SK-N-MC (cell line): ENCODE measurements around the gene TRPC5OS.

Experiments
- DNase-seq: peaks from one replicate; pipeline ENCODE4 v3.0.0-alpha.2; 2011; ENCODE audit warnings: low read depth, low spot score
- H3K27ac ChIP-seq: fragments of 200-600 bp; sonication (generic); 2 replicates; pipeline ENCODE4 v1.5.1; 2016; ENCODE audit warnings: mixed run types
- H3K36me3 ChIP-seq: fragments of 200-600 bp; sonication (generic); 2 replicates; pipeline ENCODE4 v1.6.1; 2017; ENCODE audit warnings: antibody characterized with exemption, low read length, mixed read lengths; ENCODE audit not compliant: insufficient read depth
- H3K4me3 ChIP-seq: fragments of 200-600 bp; sonication (generic); 2 replicates; pipeline ENCODE4 v1.5.1; 2016
- H3K9ac ChIP-seq: fragments of 200-600 bp; sonication (generic); 2 replicates; pipeline ENCODE4 v1.8.0; 2017; ENCODE audit warnings: mixed run types, mixed read lengths; ENCODE audit not compliant: insufficient read length
- H3K9me3 ChIP-seq: fragments of 200-600 bp; sonication (generic); 2 replicates; pipeline ENCODE4 v1.6.1; 2017; ENCODE audit warnings: low read depth, mild to moderate bottlenecking, antibody characterized with exemption, low read length, moderate library complexity, mixed read lengths
- EZH2 ChIP-seq: fragments of 200-600 bp; sonication (generic); IDR thresholded peaks from one replicate; pipeline ENCODE4 v1.6.1; 2017; ENCODE audit warnings: antibody characterized with exemption
- FOXP2 ChIP-seq: optimal IDR thresholded peaks from 2 replicates; pipeline ENCODE3; 2011; ENCODE audit warnings: mild to moderate bottlenecking, moderate library complexity; ENCODE audit not compliant: insufficient read depth; ENCODE audit errors: extremely low read length, control extremely low read depth
- POLR2AphosphoS5 ChIP-seq: IDR thresholded peaks from 2 replicates; pipeline ENCODE4 v1.6.1; 2012; ENCODE audit warnings: mild to moderate bottlenecking, low read depth, low read length, borderline replicate concordance

The TRPC5OS gene

GRCh38 chrX:111875881-111876280 lies at the start of gene TRPC5OS:
Gene TRPC5OS (plus strand): TSS chrX:111876181. CDS start chrX:111901850, 25,669 bp downstream.
- no peaks in the 10 kb centered on the region for H3K9me3 ChIP-seq
- DNase-seq: no peak
- peak within 1 kb of the TSS; percentile 22; the same call in 1 of the 2 replicates for H3K4me3 ChIP-seq
- H3K9ac ChIP-seq: no peak within 1 kb of the TSS
- TF ChIP-seq EZH2 (no peak), POLR2AphosphoS5 (no peak), FOXP2 (no peak)
- H3K27ac ChIP-seq: no peak within 1 kb of the TSS
- H3K36me3 ChIP-seq: no peaks in the 10 kb centered on the region

GRCh38 chrX:111829345-111829744 lies 46.6 kb upstream of the TRPC5OS start:
- Histone ChIP-seq H3K36me3 (no peaks in the 10 kb centered on the region), H3K27ac (no peak overlapping the region), H3K4me3 (no peak overlapping the region), H3K9ac (no peak overlapping the region), H3K9me3 (no peaks in the 10 kb centered on the region)
- DNase-seq: no peak
- no peak for TF ChIP-seq FOXP2
- no peak for TF ChIP-seq EZH2
- TF ChIP-seq POLR2AphosphoS5: no peak

- no peak overlapping the region for H3K9ac ChIP-seq
- TF ChIP-seq FOXP2 (no peak), EZH2 (no peak), POLR2AphosphoS5 (no peak)
Measured at GRCh38 chrX:111830571-111830970, 45.4 kb upstream of the TRPC5OS start.

GRCh38 chrX:111831343-111831742 lies 44.6 kb upstream of the TRPC5OS start:
- DNase-seq: no peak

More at GRCh38 chrX:111830571-111830970, 45.4 kb upstream of the TRPC5OS start:
- Histone ChIP-seq H3K4me3 (no peak overlapping the region), H3K27ac (no peak overlapping the region), H3K9me3 (no peaks in the 10 kb centered on the region), H3K36me3 (no peaks in the 10 kb centered on the region)
- DNase-seq: no peak

GRCh38 chrX:111837197-111837596 lies 38.8 kb upstream of the TRPC5OS start:
- no peak for DNase-seq
- TF ChIP-seq FOXP2 (no peak), EZH2 (no peak), POLR2AphosphoS5 (no peak)
- no peaks in the 10 kb centered on the region for H3K9me3 ChIP-seq
- H3K36me3 ChIP-seq: no peaks in the 10 kb centered on the region
- H3K9ac ChIP-seq: no peak overlapping the region
- no peak overlapping the region for H3K27ac ChIP-seq
- H3K4me3 ChIP-seq: no peak overlapping the region

More at GRCh38 chrX:111831343-111831742, 44.6 kb upstream of the TRPC5OS start:
- no peaks in the 10 kb centered on the region for H3K36me3 ChIP-seq
- TF ChIP-seq EZH2 (no peak), POLR2AphosphoS5 (no peak), FOXP2 (no peak)
- H3K9me3 ChIP-seq: no peaks in the 10 kb centered on the region
- H3K4me3 ChIP-seq: no peak overlapping the region
- H3K9ac ChIP-seq: no peak overlapping the region
- H3K27ac ChIP-seq: no peak overlapping the region

- H3K9ac ChIP-seq: no peak overlapping the region
- no peaks in the 10 kb centered on the region for H3K9me3 ChIP-seq
- no peak for DNase-seq
- H3K4me3 ChIP-seq: no peak overlapping the region
- no peaks in the 10 kb centered on the region for H3K36me3 ChIP-seq
- no peak for TF ChIP-seq FOXP2
- no peak for TF ChIP-seq POLR2AphosphoS5
- TF ChIP-seq EZH2: no peak
- H3K27ac ChIP-seq: no peak overlapping the region
Measured at GRCh38 chrX:111847491-111848133, 28.4 kb upstream of the TRPC5OS start.

- Histone ChIP-seq H3K4me3 (no peak overlapping the region), H3K36me3 (no peaks in the 10 kb centered on the region), H3K27ac (no peak overlapping the region), H3K9me3 (no peaks in the 10 kb centered on the region), H3K9ac (no peak overlapping the region)
- no peak for TF ChIP-seq FOXP2
- no peak for DNase-seq
Measured at GRCh38 chrX:111848541-111848940, 27.4 kb upstream of the TRPC5OS start.

GRCh38 chrX:111850975-111851374 lies 25.0 kb upstream of the TRPC5OS start:
- no peak overlapping the region for H3K27ac ChIP-seq
- H3K36me3 ChIP-seq: no peaks in the 10 kb centered on the region
- TF ChIP-seq POLR2AphosphoS5: no peak
- no peak for TF ChIP-seq FOXP2
- TF ChIP-seq EZH2: no peak
- no peak overlapping the region for H3K4me3 ChIP-seq
- H3K9me3 ChIP-seq: no peaks in the 10 kb centered on the region
- H3K9ac ChIP-seq: no peak overlapping the region
- no peak for DNase-seq
